ENCODE results near the gene GLYATL2. TPM values are rescaled to one million over a fixed set of nuclear protein-coding genes. Genes with fewer than 3 reads are reported as not detected.

The GLYATL2 gene
- polyA plus RNA-seq, 2 of the 4 experiments (the other 2 are of a cell fraction), result 0.05 to 0.08 TPM

DNA sequence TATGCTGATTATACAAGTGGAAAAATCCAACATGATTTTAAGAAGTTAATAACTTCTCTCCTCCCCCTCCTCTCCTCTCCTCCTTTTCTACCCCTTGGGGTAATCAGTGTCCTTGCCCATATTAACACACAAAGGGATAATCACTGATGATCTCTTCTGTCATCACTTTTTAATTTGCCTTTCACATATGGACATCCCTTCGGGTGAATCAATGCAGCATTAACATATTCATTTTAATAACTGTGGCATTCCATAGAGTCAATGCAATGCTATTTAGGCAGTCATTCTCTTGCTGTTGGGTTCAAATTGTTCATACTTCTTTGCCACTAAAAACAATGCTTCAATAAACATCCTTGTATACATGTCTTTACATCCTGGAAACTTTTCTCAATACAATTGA lies 42.9 kb upstream of the GLYATL2 start:
- WGBS (ENCODE audit: missing lambda C conversion rate), result 7% methylated on average over 1 of the region's 1 CpG
- CTCF ChIA-PET, result no interaction called here
- Histone ChIP-seq H3K9me3 (peaks cover 2% of the 10 kb centered on the region; the same call in 1 of the 3 replicates), H3K27ac (no peak overlapping the region), H3K4me1 (no peaks in the 10 kb centered on the region), H3K4me3 (no peak overlapping the region), H3K4me2 (no peak overlapping the region)
- no peak for ATAC-seq
- no peak for FAIRE-seq
- no peak for TF ChIP-seq HOXB13 (CRISPR knock-in tag; IDR thresholded peaks at IDR 0.05; ENCODE audit: low read depth)
- TF ChIP-seq NPAS2 (CRISPR knock-in tag; IDR thresholded peaks at IDR 0.05; ENCODE audit: borderline replicate concordance), result no peak
- no peak for TF ChIP-seq JUNB (IDR thresholded peaks at IDR 0.05)
- TF ChIP-seq, protein P1, sequence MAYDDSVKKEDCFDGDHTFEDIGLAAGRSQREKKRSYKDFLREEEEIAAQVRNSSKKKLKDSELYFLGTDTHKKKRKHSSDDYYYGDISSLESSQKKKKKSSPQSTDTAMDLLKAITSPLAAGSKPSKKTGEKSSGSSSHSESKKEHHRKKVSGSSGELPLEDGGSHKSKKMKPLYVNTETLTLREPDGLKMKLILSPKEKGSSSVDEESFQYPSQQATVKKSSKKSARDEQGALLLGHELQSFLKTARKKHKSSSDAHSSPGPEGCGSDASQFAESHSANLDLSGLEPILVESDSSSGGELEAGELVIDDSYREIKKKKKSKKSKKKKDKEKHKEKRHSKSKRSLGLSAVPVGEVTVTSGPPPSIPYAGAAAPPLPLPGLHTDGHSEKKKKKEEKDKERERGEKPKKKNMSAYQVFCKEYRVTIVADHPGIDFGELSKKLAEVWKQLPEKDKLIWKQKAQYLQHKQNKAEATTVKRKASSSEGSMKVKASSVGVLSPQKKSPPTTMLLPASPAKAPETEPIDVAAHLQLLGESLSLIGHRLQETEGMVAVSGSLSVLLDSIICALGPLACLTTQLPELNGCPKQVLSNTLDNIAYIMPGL (CRISPR knock-in tag; IDR thresholded peaks at IDR 0.05; ENCODE audit: borderline replicate concordance), result no peak
- TF ChIP-seq CBX2 (IDR thresholded peaks at IDR 0.05; ENCODE audit: borderline replicate concordance, low read depth), result no peak
- no peak for TF ChIP-seq FOSL2 (IDR thresholded peaks at IDR 0.05)
- no peak for TF ChIP-seq FOSL2 (CRISPR knock-in tag; IDR thresholded peaks at IDR 0.05)
- no peak for DNase-seq (ENCODE audit: low read depth in 1 of 2, low spot score in 1 of 2)
- POLR2A ChIA-PET, result no interaction called here

GRCh38 chr11:58880625-58881024 lies 36.1 kb upstream of the GLYATL2 start:
- 3% methylated on average over 1 of the region's 1 CpG for WGBS (ENCODE audit: missing lambda C conversion rate)

DNA sequence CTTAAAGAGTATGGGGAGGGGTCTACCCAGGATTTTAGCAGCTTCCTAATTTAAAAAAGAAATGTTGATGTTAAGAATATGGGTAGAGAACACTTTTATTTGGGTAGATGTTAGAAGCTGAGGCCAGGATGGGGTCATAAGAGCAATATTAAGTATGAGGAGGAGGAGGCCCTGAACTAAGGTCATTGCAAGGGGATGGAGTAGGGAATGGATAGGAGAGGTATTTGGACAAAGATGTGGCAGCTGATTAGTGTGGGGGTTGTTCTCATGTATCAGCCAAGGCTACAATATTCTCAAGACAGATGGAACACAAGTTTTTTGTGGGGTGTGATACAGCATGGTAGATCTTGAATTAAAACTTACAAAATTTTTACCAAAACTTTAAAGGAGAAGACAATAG lies 35.7 kb upstream of the GLYATL2 start:
- H3K4me3 ChIP-seq, result no peak overlapping the region
- TF ChIP-seq NR3C1 (IDR thresholded peaks at IDR 0.05) (no peak), RFX5 (IDR thresholded peaks at IDR 0.05) (no peak), PHF8 (IDR thresholded peaks at IDR 0.05; ENCODE audit: borderline replicate concordance, low read depth) (no peak)
- H3K9me3 ChIP-seq, result peaks cover 2% of the 10 kb centered on the region; the same call in 1 of the 3 replicates
- no peak overlapping the region for H3K4me2 ChIP-seq
- no peak overlapping the region for H3K27ac ChIP-seq
- no peak for ATAC-seq
- no peak for FAIRE-seq
- H3K4me1 ChIP-seq, result no peaks in the 10 kb centered on the region
- ChIA-PET CTCF (no interaction called here), POLR2A (no interaction called here)
- no peak for DNase-seq (ENCODE audit: low read depth in 1 of 2, low spot score in 1 of 2)

More at GRCh38 chr11:58880625-58881024, 36.1 kb upstream of the GLYATL2 start:
- Histone ChIP-seq H3K9me3 (peaks cover 2% of the 10 kb centered on the region; the same call in 1 of the 3 replicates), H3K4me3 (no peak overlapping the region), H3K4me2 (no peak overlapping the region), H3K4me1 (no peaks in the 10 kb centered on the region), H3K27ac (no peak overlapping the region)
- CTCF ChIA-PET, result no interaction called here
- DNase-seq (ENCODE audit: low read depth in 1 of 2, low spot score in 1 of 2), result peak in 1 of 2 experiments; percentile 7
- no peak for ATAC-seq
- no peak for FAIRE-seq
- no peak for TF ChIP-seq NPAS2 (CRISPR knock-in tag; IDR thresholded peaks at IDR 0.05; ENCODE audit: borderline replicate concordance)
- TF ChIP-seq HDAC2 (IDR thresholded peaks at IDR 0.05), result no peak
- TF ChIP-seq CEBPB (IDR thresholded peaks at IDR 0.05), result peak in 1 of 2 experiments; percentile 49; a peak in 1 of 4 replicates
- TF ChIP-seq HEYL (CRISPR knock-in tag; IDR thresholded peaks at IDR 0.05), result no peak
- TF ChIP-seq, protein P1 (CRISPR knock-in tag; IDR thresholded peaks at IDR 0.05; ENCODE audit: borderline replicate concordance), result no peak
- POLR2A ChIA-PET, result no interaction called here

DNA sequence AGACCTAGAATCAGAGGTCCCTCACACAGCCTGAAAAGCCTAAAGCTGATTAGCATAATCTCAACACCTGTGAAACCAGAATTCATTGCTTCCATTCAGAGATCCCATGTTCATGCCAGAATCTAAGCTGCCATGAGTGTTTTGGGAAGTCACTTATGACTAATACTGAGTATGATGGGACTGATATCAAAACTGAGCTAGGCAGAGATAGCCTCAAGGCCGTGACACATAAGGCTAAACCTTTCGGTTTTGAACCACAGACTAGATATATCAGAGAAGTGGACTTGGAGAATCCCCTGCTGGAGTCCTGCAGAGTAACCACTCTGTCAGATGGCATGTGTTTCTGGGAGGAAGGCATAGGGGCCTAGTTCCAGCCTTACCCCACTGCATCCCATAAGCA lies 23.1 kb upstream of the GLYATL2 start:
- POLR2A ChIA-PET, result no interaction called here

DNA sequence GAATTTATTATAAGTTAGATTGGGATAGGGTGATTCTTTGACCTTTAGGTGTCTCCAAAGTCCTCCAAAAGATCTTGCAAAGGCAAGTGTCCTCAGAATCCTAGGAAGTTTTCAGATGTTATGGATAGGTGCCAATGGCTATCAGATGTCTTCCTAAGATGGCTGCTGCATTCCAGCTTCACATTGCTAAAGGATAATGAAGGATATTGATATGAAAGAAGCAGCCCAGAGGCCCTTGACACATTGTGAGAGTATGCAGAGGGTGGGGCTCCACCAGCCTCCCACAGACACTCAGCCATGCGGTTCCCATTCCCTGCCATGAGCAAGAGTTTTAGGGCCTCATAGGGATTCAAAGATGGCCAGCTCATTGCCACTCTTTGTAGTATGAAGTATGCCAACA lies 22.3 kb upstream of the GLYATL2 start:
- ATAC-seq (no peak), DNase-seq (ENCODE audit: low read depth in 1 of 2, low spot score in 1 of 2) (no peak), FAIRE-seq (no peak)
- H3K9me3 ChIP-seq, result no peaks in the 10 kb centered on the region
- WGBS (ENCODE audit: missing lambda C conversion rate), result 25% methylated on average over 1 of the region's 1 CpG
- no peak overlapping the region for H3K4me3 ChIP-seq
- ChIA-PET CTCF (no interaction called here), POLR2A (no interaction called here)
- no peaks in the 10 kb centered on the region for H3K4me1 ChIP-seq
- H3K4me2 ChIP-seq, result no peak overlapping the region
- TF ChIP-seq CHD2 (IDR thresholded peaks at IDR 0.05; ENCODE audit: low read length, partially characterized antibody) (no peak), MAX (IDR thresholded peaks at IDR 0.05) (no peak), MAZ (IDR thresholded peaks at IDR 0.05; ENCODE audit: borderline replicate concordance, low read depth, low read length) (no peak), EP300 (IDR thresholded peaks at IDR 0.05) (no peak), GATA3 (IDR thresholded peaks at IDR 0.05; ENCODE audit: borderline replicate concordance) (no peak), ZFP36 (IDR thresholded peaks at IDR 0.05; ENCODE audit: borderline replicate concordance, partially characterized antibody) (no peak), BCL3 (IDR thresholded peaks at IDR 0.05) (no peak), EHMT2 (IDR thresholded peaks at IDR 0.05; ENCODE audit: low read depth) (no peak)
- TF ChIP-seq, protein P2, sequence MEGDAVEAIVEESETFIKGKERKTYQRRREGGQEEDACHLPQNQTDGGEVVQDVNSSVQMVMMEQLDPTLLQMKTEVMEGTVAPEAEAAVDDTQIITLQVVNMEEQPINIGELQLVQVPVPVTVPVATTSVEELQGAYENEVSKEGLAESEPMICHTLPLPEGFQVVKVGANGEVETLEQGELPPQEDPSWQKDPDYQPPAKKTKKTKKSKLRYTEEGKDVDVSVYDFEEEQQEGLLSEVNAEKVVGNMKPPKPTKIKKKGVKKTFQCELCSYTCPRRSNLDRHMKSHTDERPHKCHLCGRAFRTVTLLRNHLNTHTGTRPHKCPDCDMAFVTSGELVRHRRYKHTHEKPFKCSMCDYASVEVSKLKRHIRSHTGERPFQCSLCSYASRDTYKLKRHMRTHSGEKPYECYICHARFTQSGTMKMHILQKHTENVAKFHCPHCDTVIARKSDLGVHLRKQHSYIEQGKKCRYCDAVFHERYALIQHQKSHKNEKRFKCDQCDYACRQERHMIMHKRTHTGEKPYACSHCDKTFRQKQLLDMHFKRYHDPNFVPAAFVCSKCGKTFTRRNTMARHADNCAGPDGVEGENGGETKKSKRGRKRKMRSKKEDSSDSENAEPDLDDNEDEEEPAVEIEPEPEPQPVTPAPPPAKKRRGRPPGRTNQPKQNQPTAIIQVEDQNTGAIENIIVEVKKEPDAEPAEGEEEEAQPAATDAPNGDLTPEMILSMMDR (IDR thresholded peaks at IDR 0.05), result no peak
- no peak overlapping the region for H3K27ac ChIP-seq

More for the DNA sequence above, 23.1 kb upstream of the GLYATL2 start:
- Histone ChIP-seq H3K4me2 (no peak overlapping the region), H3K4me3 (no peak overlapping the region), H3K9me3 (no peaks in the 10 kb centered on the region), H3K4me1 (no peaks in the 10 kb centered on the region), H3K27ac (no peak overlapping the region)
- DNase-seq (ENCODE audit: low read depth in 1 of 2, low spot score in 1 of 2) (no peak), ATAC-seq (no peak), FAIRE-seq (no peak)
- CTCF ChIA-PET, result no interaction called here
- no peak for TF ChIP-seq HOXA7 (CRISPR knock-in tag; IDR thresholded peaks at IDR 0.05)
- WGBS (ENCODE audit: missing lambda C conversion rate), result 7% methylated on average over 2 of the region's 2 CpGs

All from A549 (cell line).